Gastroesophageal sphincter (tissue), 4 donors: ENCODE data around the gene GALNT18. TPM values are rescaled to one million over a fixed set of nuclear protein-coding genes. Genes with fewer than 3 reads are reported as not detected.

Source experiments
- ATAC-seq: fragments of 150-250 bp; one replicate; pipeline ENCODE4 v1.9.1; 2016; ENCODE audit warnings: mild to moderate bottlenecking, moderate library complexity
- H3K27ac ChIP-seq, 4 donors: fragments of 200-600 bp; sonication (generic) in 3 of 4; 1 replicate in 3 of 4; 2 replicates in 1 of 4; pipeline ENCODE4 v1.5.1; 2016 to 2019
- H3K27me3 ChIP-seq: fragments of 200-600 bp; sonication (generic); one replicate; pipeline ENCODE4 v1.5.1; 2019
- H3K36me3 ChIP-seq, 2 donors: fragments of 200-600 bp; sonication (generic); one replicate each; pipeline ENCODE4 v1.5.1; 2019; ENCODE audit warnings: control low read depth in 1 of 2
- H3K4me1 ChIP-seq, 3 donors: fragments of 200-600 bp; sonication (generic); 1 replicate in 2 of 3; 2 replicates in 1 of 3; pipeline ENCODE4 v1.5.1; 2016 to 2019; ENCODE audit warnings: control low read depth in 2 of 3
- H3K4me3 ChIP-seq, 2 donors: fragments of 200-600 bp; sonication (generic); one replicate each; pipeline ENCODE4 v1.5.1; 2019; ENCODE audit warnings: mild to moderate bottlenecking in 1 of 2, moderate library complexity in 1 of 2
- H3K9me3 ChIP-seq, 3 donors: fragments of 200-600 bp; sonication (generic); one replicate each; pipeline ENCODE4 v1.5.1; 2017 to 2019; ENCODE audit warnings: control low read depth in 2 of 3
- CTCF ChIP-seq, 4 experiments: fragments of 200-600 bp in 2 of 4; fragments of 450-650 bp in 2 of 4; sonication (generic) in 1 of 4; IDR thresholded peaks; one replicate each; pipeline ENCODE4 v1.5.1; 2017 to 2019; ENCODE audit warnings: antibody characterized with exemption in 4 of 4, mild to moderate bottlenecking in 2 of 4, moderate library complexity in 2 of 4
- EP300 ChIP-seq: sonication (generic); formaldehyde crosslinking; IDR thresholded peaks from one replicate; pipeline ENCODE4 v1.6.1; 2017; ENCODE audit warnings: antibody characterized with exemption, mild to moderate bottlenecking
- POLR2A ChIP-seq, 2 donors: fragments of 450-650 bp; IDR thresholded peaks; one replicate each; pipeline ENCODE4 v1.6.1; 2017; ENCODE audit warnings: antibody characterized with exemption in 2 of 2, mild to moderate bottlenecking in 2 of 2, moderate library complexity in 1 of 2
- POLR2AphosphoS5 ChIP-seq: sonication (generic); formaldehyde crosslinking; IDR thresholded peaks from one replicate; pipeline ENCODE4 v1.6.1; 2017; ENCODE audit warnings: antibody characterized with exemption
- WGBS, 2 donors: methylation state at CpG; one replicate each; pipeline ENCODE4 v1.1.5; 2018; ENCODE audit warnings: low coverage in 1 of 2; 5-methylcytosine and 5-hydroxymethylcytosine counted together
- total RNA-seq, 4 donors: library from RNA; depleted of rRNA; stranded (reverse); fragments of >200 nt; gene quantifications; one replicate each; pipeline ENCODE4 v1.1.0, GENCODE V29; 2016

GALNT18 gene
- total RNA-seq, 4 donors from 2014 or later = 16.0 to 65.6 (median 35.2) TPM

DNA sequence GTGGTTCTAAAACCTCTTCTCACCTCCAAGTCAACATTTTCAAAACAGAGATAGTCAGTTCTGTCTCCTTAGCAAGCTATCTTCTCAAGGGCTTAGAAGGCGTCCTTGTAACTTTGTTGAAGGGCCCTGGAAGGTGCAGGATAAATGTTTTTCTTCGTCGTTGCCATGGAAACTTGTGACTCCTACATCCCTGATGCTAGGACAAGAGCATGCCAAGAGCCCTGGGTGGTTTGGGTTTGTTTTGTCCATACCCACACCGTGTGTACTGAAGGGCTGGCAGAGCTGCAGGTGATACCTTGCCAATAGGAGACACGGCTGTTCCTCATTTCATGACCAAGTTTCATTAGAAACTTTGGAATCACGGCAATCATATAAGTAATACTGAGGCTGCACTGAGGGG lies 81.6 kb downstream of the GALNT18 start:
- H3K36me3 ChIP-seq = no peaks in the 10 kb centered on the region
- no peak overlapping the region for H3K27ac ChIP-seq
- no peak overlapping the region for H3K4me3 ChIP-seq
- no peaks in the 10 kb centered on the region for H3K27me3 ChIP-seq
- peaks cover 0 to 83% (median 25%) of the 10 kb centered on the region in 3 donors for H3K4me1 ChIP-seq
- TF ChIP-seq POLR2AphosphoS5 = no peak
- TF ChIP-seq EP300 = no peak
- no peak for TF ChIP-seq CTCF (IDR thresholded peaks at IDR 0.05)
- TF ChIP-seq POLR2A (IDR thresholded peaks at IDR 0.05) = no peak
- no peak for ATAC-seq
- WGBS, 2 donors = 95 to 100% methylated on average over 4 to 6 of the region's 6 CpGs
- H3K9me3 ChIP-seq = no peaks in the 10 kb centered on the region

GRCh38 chr11:11538277-11538960 lies 83.4 kb downstream of the GALNT18 start:
- ATAC-seq = peak; percentile 15
- Histone ChIP-seq H3K27ac (peak overlapping the region in 3 of 4 donors; percentile 16 to 53 (median 34)), H3K4me1 (peaks cover 0 to 83% (median 30%) of the 10 kb centered on the region in 3 donors), H3K27me3 (no peaks in the 10 kb centered on the region), H3K4me3 (no peak overlapping the region), H3K36me3 (no peaks in the 10 kb centered on the region), H3K9me3 (no peaks in the 10 kb centered on the region)
- 89% methylated on average over 3 of the region's 12 CpGs; no CpG with 5 or more reads in 1 of the 2 donors for WGBS, 2 donors
- TF ChIP-seq CTCF (IDR thresholded peaks at IDR 0.05) = no peak
- no peak for TF ChIP-seq POLR2AphosphoS5
- no peak for TF ChIP-seq POLR2A (IDR thresholded peaks at IDR 0.05)
- no peak for TF ChIP-seq EP300

GRCh38 chr11:11537871-11538270 lies 83.9 kb downstream of the GALNT18 start:
- TF ChIP-seq CTCF (IDR thresholded peaks at IDR 0.05) (no peak), POLR2AphosphoS5 (no peak), EP300 (no peak), POLR2A (IDR thresholded peaks at IDR 0.05) (no peak)
- Histone ChIP-seq H3K4me3 (no peak overlapping the region), H3K4me1 (peaks cover 0 to 83% (median 30%) of the 10 kb centered on the region in 3 donors), H3K36me3 (no peaks in the 10 kb centered on the region), H3K27me3 (no peaks in the 10 kb centered on the region), H3K9me3 (no peaks in the 10 kb centered on the region), H3K27ac (peak overlapping the region in 3 of 4 donors; percentile 16 to 53 (median 34))
- ATAC-seq = no peak
- 45 to 65% methylated on average over 3 to 5 of the region's 5 CpGs for WGBS, 2 donors

- WGBS, 2 donors = 20 to 50% methylated on average over 1 to 2 of the region's 2 CpGs
- H3K9me3 ChIP-seq = no peaks in the 10 kb centered on the region
- no peaks in the 10 kb centered on the region for H3K36me3 ChIP-seq
- ATAC-seq = no peak
- no peak overlapping the region for H3K4me3 ChIP-seq
- peaks cover 0 to 83% (median 30%) of the 10 kb centered on the region in 3 donors for H3K4me1 ChIP-seq
- H3K27ac ChIP-seq = peak overlapping the region in 2 of 4 donors; percentile 16 to 53
- TF ChIP-seq POLR2A (IDR thresholded peaks at IDR 0.05) (no peak), EP300 (no peak)
- H3K27me3 ChIP-seq = no peaks in the 10 kb centered on the region
Observed at GRCh38 chr11:11537372-11537771, 84.4 kb downstream of the GALNT18 start.

GRCh38 chr11:11536650-11537049 lies 85.2 kb downstream of the GALNT18 start:
- Histone ChIP-seq H3K36me3 (no peaks in the 10 kb centered on the region), H3K4me3 (no peak overlapping the region), H3K9me3 (no peaks in the 10 kb centered on the region), H3K27ac (no peak overlapping the region), H3K4me1 (peaks cover 0 to 84% (median 30%) of the 10 kb centered on the region in 3 donors), H3K27me3 (no peaks in the 10 kb centered on the region)
- ATAC-seq = no peak
- no peak for TF ChIP-seq POLR2AphosphoS5
- 87 to 92% methylated on average over 3 of the region's 3 CpGs for WGBS, 2 donors

- Histone ChIP-seq H3K4me3 (no peak overlapping the region), H3K9me3 (no peaks in the 10 kb centered on the region), H3K27ac (peak overlapping the region in 1 of 4 donors; percentile 15), H3K4me1 (peaks cover 0 to 95% (median 30%) of the 10 kb centered on the region in 3 donors), H3K36me3 (no peaks in the 10 kb centered on the region), H3K27me3 (no peaks in the 10 kb centered on the region)
- no peak for TF ChIP-seq POLR2A (IDR thresholded peaks at IDR 0.05)
- TF ChIP-seq EP300 = no peak
- no peak for TF ChIP-seq POLR2AphosphoS5
- no peak for TF ChIP-seq CTCF (IDR thresholded peaks at IDR 0.05)
- ATAC-seq = no peak
- 33 to 83% methylated on average over 1 to 4 of the region's 6 CpGs for WGBS, 2 donors
Observed at GRCh38 chr11:11535611-11536010, 86.2 kb downstream of the GALNT18 start.
